ENCODE data around the gene GRN. TPM values are rescaled to one million over a fixed set of nuclear protein-coding genes. Genes with fewer than 3 reads are reported as not detected.
A peak's percentile ranks its signal among the peaks of the same experiment; 100 is the strongest.

GRN gene
- polyA plus RNA-seq, 1 of the 3 experiments (the other 2 are of a cell fraction), result 442 TPM

- Histone ChIP-seq H3K4me2 (peak overlapping the region; percentile 97), H3K4me3 (ENCODE audit: low read depth in 2 of 2, low read length in 1 of 2) (peak overlapping the region; percentile 83 to 98), H3K79me2 (ENCODE audit: insufficient read depth) (peaks cover 21% of the 10 kb centered on the region), H3K27ac (ENCODE audit: low read depth in 2 of 2, low read length in 1 of 2) (peak overlapping the region; percentile 40 to 66; a peak in 3 of 4 replicates), H3K9me2 (no peaks in the 10 kb centered on the region), H3K4me1 (ENCODE audit: control insufficient read depth in 1 of 2, insufficient read depth in 2 of 2, low read depth in 1 of 2, low read length in 1 of 2) (peaks cover 0 to 13% of the 10 kb centered on the region in 2 experiments; a peak in 1 of 4 replicates), H2AFZ (ENCODE audit: low read depth) (peak overlapping the region; percentile 88), H3K9me3 (no peaks in the 10 kb centered on the region), H3K36me3 (replicated peaks in 1 of 2; ENCODE audit: control insufficient read depth in 1 of 2, insufficient read depth in 2 of 2, low read length in 1 of 2) (peaks cover 0 to 9% of the 10 kb centered on the region in 2 experiments), H4K20me1 (ENCODE audit: insufficient read depth) (peaks cover 7% of the 10 kb centered on the region; the same call in 1 of the 2 replicates), H3K27me3 (ENCODE audit: insufficient read depth) (no peaks in the 10 kb centered on the region), H3F3A (replicated peaks; ENCODE audit: insufficient read depth) (no peaks in the 10 kb centered on the region), H3K9ac (peak overlapping the region; percentile 84)
- ChIA-PET POLR2A (interaction anchor here (0.5 to 1.6 kb wide), 8 partner anchors 14 to 176 kb away, joined by 3 to 7 read pairs (median 3); partner anchors contain the start of genes FAM171A2 and SLC25A39), CTCF (interaction anchor here (0.8 to 3.6 kb wide), 24 partner anchors 9 to 436 kb away, joined by 3 to 53 read pairs (median 5); partner anchors contain the start of genes FAM171A2, HDAC5, SLC25A39 and TMUB2)
- TF ChIP-seq ZBTB33 (IDR thresholded peaks at IDR 0.05; ENCODE audit: borderline replicate concordance, low read depth) (no peak), RAD21 (IDR thresholded peaks at IDR 0.05; ENCODE audit: low read length) (peak; percentile 69), RXRA (IDR thresholded peaks at IDR 0.05; ENCODE audit: borderline replicate concordance, low read depth) (no peak), JUND (IDR thresholded peaks at IDR 0.05) (no peak), SIN3A (IDR thresholded peaks at IDR 0.05; ENCODE audit: borderline replicate concordance, low read depth, low read length) (peak; percentile 49; the same call in 1 of the 2 replicates), MEF2A (IDR thresholded peaks at IDR 0.05; ENCODE audit: borderline replicate concordance, low read depth) (no peak), SMC3 (IDR thresholded peaks at IDR 0.05; ENCODE audit: low read depth, low read length) (peak; percentile 42), FOXM1 (IDR thresholded peaks at IDR 0.05; ENCODE audit: low read depth) (no peak)
- TF ChIP-seq, protein P1, sequence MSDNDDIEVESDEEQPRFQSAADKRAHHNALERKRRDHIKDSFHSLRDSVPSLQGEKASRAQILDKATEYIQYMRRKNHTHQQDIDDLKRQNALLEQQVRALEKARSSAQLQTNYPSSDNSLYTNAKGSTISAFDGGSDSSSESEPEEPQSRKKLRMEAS (IDR thresholded peaks at IDR 0.05; ENCODE audit: low read depth), result no peak
- TF ChIP-seq, protein P2, sequence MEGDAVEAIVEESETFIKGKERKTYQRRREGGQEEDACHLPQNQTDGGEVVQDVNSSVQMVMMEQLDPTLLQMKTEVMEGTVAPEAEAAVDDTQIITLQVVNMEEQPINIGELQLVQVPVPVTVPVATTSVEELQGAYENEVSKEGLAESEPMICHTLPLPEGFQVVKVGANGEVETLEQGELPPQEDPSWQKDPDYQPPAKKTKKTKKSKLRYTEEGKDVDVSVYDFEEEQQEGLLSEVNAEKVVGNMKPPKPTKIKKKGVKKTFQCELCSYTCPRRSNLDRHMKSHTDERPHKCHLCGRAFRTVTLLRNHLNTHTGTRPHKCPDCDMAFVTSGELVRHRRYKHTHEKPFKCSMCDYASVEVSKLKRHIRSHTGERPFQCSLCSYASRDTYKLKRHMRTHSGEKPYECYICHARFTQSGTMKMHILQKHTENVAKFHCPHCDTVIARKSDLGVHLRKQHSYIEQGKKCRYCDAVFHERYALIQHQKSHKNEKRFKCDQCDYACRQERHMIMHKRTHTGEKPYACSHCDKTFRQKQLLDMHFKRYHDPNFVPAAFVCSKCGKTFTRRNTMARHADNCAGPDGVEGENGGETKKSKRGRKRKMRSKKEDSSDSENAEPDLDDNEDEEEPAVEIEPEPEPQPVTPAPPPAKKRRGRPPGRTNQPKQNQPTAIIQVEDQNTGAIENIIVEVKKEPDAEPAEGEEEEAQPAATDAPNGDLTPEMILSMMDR (IDR thresholded peaks at IDR 0.05), result peak; percentile 61
- TF ChIP-seq, protein P3, sequence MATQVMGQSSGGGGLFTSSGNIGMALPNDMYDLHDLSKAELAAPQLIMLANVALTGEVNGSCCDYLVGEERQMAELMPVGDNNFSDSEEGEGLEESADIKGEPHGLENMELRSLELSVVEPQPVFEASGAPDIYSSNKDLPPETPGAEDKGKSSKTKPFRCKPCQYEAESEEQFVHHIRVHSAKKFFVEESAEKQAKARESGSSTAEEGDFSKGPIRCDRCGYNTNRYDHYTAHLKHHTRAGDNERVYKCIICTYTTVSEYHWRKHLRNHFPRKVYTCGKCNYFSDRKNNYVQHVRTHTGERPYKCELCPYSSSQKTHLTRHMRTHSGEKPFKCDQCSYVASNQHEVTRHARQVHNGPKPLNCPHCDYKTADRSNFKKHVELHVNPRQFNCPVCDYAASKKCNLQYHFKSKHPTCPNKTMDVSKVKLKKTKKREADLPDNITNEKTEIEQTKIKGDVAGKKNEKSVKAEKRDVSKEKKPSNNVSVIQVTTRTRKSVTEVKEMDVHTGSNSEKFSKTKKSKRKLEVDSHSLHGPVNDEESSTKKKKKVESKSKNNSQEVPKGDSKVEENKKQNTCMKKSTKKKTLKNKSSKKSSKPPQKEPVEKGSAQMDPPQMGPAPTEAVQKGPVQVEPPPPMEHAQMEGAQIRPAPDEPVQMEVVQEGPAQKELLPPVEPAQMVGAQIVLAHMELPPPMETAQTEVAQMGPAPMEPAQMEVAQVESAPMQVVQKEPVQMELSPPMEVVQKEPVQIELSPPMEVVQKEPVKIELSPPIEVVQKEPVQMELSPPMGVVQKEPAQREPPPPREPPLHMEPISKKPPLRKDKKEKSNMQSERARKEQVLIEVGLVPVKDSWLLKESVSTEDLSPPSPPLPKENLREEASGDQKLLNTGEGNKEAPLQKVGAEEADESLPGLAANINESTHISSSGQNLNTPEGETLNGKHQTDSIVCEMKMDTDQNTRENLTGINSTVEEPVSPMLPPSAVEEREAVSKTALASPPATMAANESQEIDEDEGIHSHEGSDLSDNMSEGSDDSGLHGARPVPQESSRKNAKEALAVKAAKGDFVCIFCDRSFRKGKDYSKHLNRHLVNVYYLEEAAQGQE (IDR thresholded peaks at IDR 0.05; ENCODE audit: low read depth, low read length), result no peak
- WGBS (ENCODE audit: low lambda C conversion rate), result 2% methylated on average over 19 of the region's 21 CpGs
- peak; percentile 81 for DNase-seq
Measured at GRCh38 chr17:44345454-44346026, 438 bp downstream of the GRN start.

All from SK-N-SH (cell line).